ENCODE data around the gene KCNE3. TPM values are rescaled to one million over a fixed set of nuclear protein-coding genes. Genes with fewer than 3 reads are reported as not detected.

The KCNE3 gene

Small RNAs within 50 kb of the gene (small RNA-seq; reads per million reads assigned to genes)
- gene CYCSP27 (ENCODE audit: low read depth): not detected

All from mesenchymal stem cell (in vitro differentiated cells and primary cell).